Skeletal muscle tissue (tissue), 4 donors: Measurements from ENCODE around the gene DDX49. TPM values are rescaled to one million over a fixed set of nuclear protein-coding genes. Genes with fewer than 3 reads are reported as not detected.
A peak's percentile ranks its signal among the peaks of the same experiment; 100 is the strongest.

ENCODE experiments used
- H3K27ac ChIP-seq: one replicate; pipeline ENCODE4 v1.7.0; 2013; ENCODE audit warnings: mild to moderate bottlenecking, low read depth, low read length, inconsistent platforms
- H3K27me3 ChIP-seq, 3 donors: one replicate each; pipeline ENCODE4 v1.7.0; 2013; ENCODE audit warnings: low read length in 3 of 3; ENCODE audit not compliant: control insufficient read depth in 3 of 3, insufficient read depth in 3 of 3
- H3K36me3 ChIP-seq, 3 donors: one replicate each; pipeline ENCODE4 v1.7.0; 2013; ENCODE audit warnings: low read length in 3 of 3; ENCODE audit not compliant: control insufficient read depth in 3 of 3, insufficient read depth in 3 of 3
- H3K4me1 ChIP-seq, 3 donors: one replicate each; pipeline ENCODE4 v1.7.0; 2013; ENCODE audit warnings: low read length in 3 of 3, mild to moderate bottlenecking in 3 of 3; ENCODE audit not compliant: control insufficient read depth in 3 of 3, insufficient read depth in 3 of 3
- H3K4me3 ChIP-seq, 3 donors: one replicate each; pipeline ENCODE4 v1.7.0; 2013; ENCODE audit warnings: low read length in 3 of 3
- H3K9ac ChIP-seq, 3 donors: one replicate each; pipeline ENCODE4 v1.7.0; 2013; ENCODE audit warnings: low read length in 3 of 3, mild to moderate bottlenecking in 3 of 3, moderate library complexity in 2 of 3, low read depth in 1 of 3
- H3K9me3 ChIP-seq, 3 donors: one replicate each; pipeline ENCODE4 v1.7.0; 2013; ENCODE audit warnings: low read length in 3 of 3; ENCODE audit not compliant: control insufficient read depth in 3 of 3
- total RNA-seq: library from RNA; depleted of rRNA; stranded (reverse); fragments of >200 nt; gene quantifications from one replicate; pipeline ENCODE4 v1.2.3, GENCODE V29; 2014
- donor health status: Osteomylitis.

Gene DDX49
- 35.0 TPM for total RNA-seq

GRCh38 chr19:18919086-18919899 is at the start of gene DDX49, which contains the start of gene COPE:
Gene DDX49 (plus strand): TSS chr19:18919715. CDS start chr19:18919742, 27 bp downstream.
Gene COPE (minus strand): TSS chr19:18919387. CDS start chr19:18919348, 39 bp downstream.
- peaks cover 28 to 35% (median 30%) of the 10 kb centered on the region in 3 donors for H3K36me3 ChIP-seq
- peak within 1 kb of the TSS; percentile 87 to 100 (median 97) for H3K4me3 ChIP-seq
- H3K9me3 ChIP-seq, result no peaks in the 10 kb centered on the region
- peak within 1 kb of the TSS; percentile 91 to 97 (median 95) for H3K9ac ChIP-seq
- H3K27me3 ChIP-seq, result no peaks in the 10 kb centered on the region
- peak within 1 kb of the TSS; percentile 92 for H3K27ac ChIP-seq
- peaks cover 14 to 37% (median 21%) of the 10 kb centered on the region in 3 donors for H3K4me1 ChIP-seq

GRCh38 chr19:18869781-18870530 is 49.6 kb upstream of the DDX49 start:
- Histone ChIP-seq H3K9ac (no peak overlapping the region), H3K4me1 (no peaks in the 10 kb centered on the region), H3K4me3 (no peak overlapping the region), H3K27ac (no peak overlapping the region), H3K36me3 (peaks cover 23 to 28% (median 24%) of the 10 kb centered on the region in 3 donors), H3K27me3 (peaks cover 0 to 4% (median 4%) of the 10 kb centered on the region in 3 donors), H3K9me3 (no peaks in the 10 kb centered on the region)

- Histone ChIP-seq H3K9me3 (no peaks in the 10 kb centered on the region), H3K27ac (no peak overlapping the region), H3K4me1 (no peaks in the 10 kb centered on the region), H3K9ac (no peak overlapping the region), H3K27me3 (peaks cover 0 to 4% (median 4%) of the 10 kb centered on the region in 3 donors), H3K36me3 (peaks cover 16 to 21% (median 18%) of the 10 kb centered on the region in 3 donors), H3K4me3 (no peak overlapping the region)
Measured at GRCh38 chr19:18870531-18871172, 48.9 kb upstream of the DDX49 start.

- Histone ChIP-seq H3K27ac (no peak overlapping the region), H3K9ac (no peak overlapping the region), H3K36me3 (peaks cover 10 to 15% (median 10%) of the 10 kb centered on the region in 3 donors)
Measured at GRCh38 chr19:18871543-18871942, 48.0 kb upstream of the DDX49 start.

GRCh38 chr19:18875726-18876125 is 43.8 kb upstream of the DDX49 start:
- H3K9me3 ChIP-seq, result peaks cover 0 to 3% (median 0%) of the 10 kb centered on the region in 3 donors
- H3K9ac ChIP-seq, result no peak overlapping the region
- H3K27me3 ChIP-seq, result peaks cover 0 to 2% (median 1%) of the 10 kb centered on the region in 3 donors
- no peak overlapping the region for H3K4me3 ChIP-seq
- H3K4me1 ChIP-seq, result no peaks in the 10 kb centered on the region
- H3K36me3 ChIP-seq, result peaks cover 12 to 25% (median 12%) of the 10 kb centered on the region in 3 donors
- no peak overlapping the region for H3K27ac ChIP-seq

More at GRCh38 chr19:18871543-18871942, 48.0 kb upstream of the DDX49 start:
- Histone ChIP-seq H3K27me3 (peaks cover 0 to 4% (median 4%) of the 10 kb centered on the region in 3 donors), H3K4me1 (no peaks in the 10 kb centered on the region), H3K9me3 (no peaks in the 10 kb centered on the region), H3K4me3 (no peak overlapping the region)

GRCh38 chr19:18876865-18877264 is 42.6 kb upstream of the DDX49 start:
- Histone ChIP-seq H3K4me3 (no peak overlapping the region), H3K9ac (no peak overlapping the region), H3K4me1 (no peaks in the 10 kb centered on the region), H3K36me3 (peaks cover 12 to 30% (median 15%) of the 10 kb centered on the region in 3 donors), H3K27me3 (no peaks in the 10 kb centered on the region), H3K27ac (no peak overlapping the region), H3K9me3 (peaks cover 0 to 3% (median 0%) of the 10 kb centered on the region in 3 donors)

- H3K27ac ChIP-seq, result no peak overlapping the region
- peaks cover 0 to 3% (median 0%) of the 10 kb centered on the region in 3 donors for H3K9me3 ChIP-seq
- no peak overlapping the region for H3K4me3 ChIP-seq
- no peaks in the 10 kb centered on the region for H3K27me3 ChIP-seq
- peaks cover 12 to 33% (median 15%) of the 10 kb centered on the region in 3 donors for H3K36me3 ChIP-seq
- H3K9ac ChIP-seq, result no peak overlapping the region
- no peaks in the 10 kb centered on the region for H3K4me1 ChIP-seq
Measured at GRCh38 chr19:18878058-18878797, 41.3 kb upstream of the DDX49 start.

- no peak overlapping the region for H3K4me3 ChIP-seq
- H3K9ac ChIP-seq, result no peak overlapping the region
- no peaks in the 10 kb centered on the region for H3K4me1 ChIP-seq
- no peaks in the 10 kb centered on the region for H3K27me3 ChIP-seq
- peaks cover 0 to 3% (median 0%) of the 10 kb centered on the region in 3 donors for H3K9me3 ChIP-seq
- H3K36me3 ChIP-seq, result peaks cover 15 to 38% (median 16%) of the 10 kb centered on the region in 3 donors
- no peak overlapping the region for H3K27ac ChIP-seq
Measured at GRCh38 chr19:18878858-18879578, 40.5 kb upstream of the DDX49 start.
